Measurements from ENCODE around the gene AKT3. TPM values are rescaled to one million over a fixed set of nuclear protein-coding genes. Genes with fewer than 3 reads are reported as not detected.

AKT3 gene
- total RNA-seq, 1 experiment from 2014 or later = 18.7 TPM

DNA sequence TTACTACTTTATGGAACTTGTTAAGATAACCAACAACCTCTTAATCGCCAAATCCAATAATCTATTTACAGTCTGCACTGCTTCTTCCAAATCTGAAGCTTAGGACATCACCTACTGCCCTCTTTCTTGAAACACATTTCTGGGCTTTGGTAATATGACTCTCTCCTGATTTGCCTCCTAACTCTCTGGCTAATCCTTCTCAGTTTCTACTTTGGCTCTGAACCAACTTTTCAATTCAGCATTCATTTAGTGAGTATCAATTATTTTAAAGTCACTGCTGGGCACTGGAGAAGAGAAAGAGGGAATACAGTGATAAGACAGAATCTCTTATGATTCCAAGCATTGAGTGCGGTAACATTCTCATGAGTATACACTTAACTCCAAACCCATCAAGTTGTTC is 275.0 kb downstream of the AKT3 start:
- Histone ChIP-seq H3K4me3 (ENCODE audit: low read length) (no peak overlapping the region), H2AFZ (ENCODE audit: low read length) (no peak overlapping the region), H3K9ac (ENCODE audit: low read length) (no peak overlapping the region), H4K20me1 (ENCODE audit: low read length) (no peaks in the 10 kb centered on the region), H3K4me2 (ENCODE audit: low read length) (no peak overlapping the region), H3K9me3 (ENCODE audit: low read length) (no peaks in the 10 kb centered on the region), H3F3A (ENCODE audit: low read length, unreplicated experiment) (no peaks in the 10 kb centered on the region), H3K9me2 (replicated peaks; ENCODE audit: low read length) (no peaks in the 10 kb centered on the region), H3K27ac (ENCODE audit: low read length) (no peak overlapping the region), H3K4me1 (ENCODE audit: insufficient read depth, low read length) (no peaks in the 10 kb centered on the region), H3K27me3 (ENCODE audit: low read length) (no peaks in the 10 kb centered on the region), H3K79me2 (ENCODE audit: low read length) (no peaks in the 10 kb centered on the region), H3K36me3 (ENCODE audit: low read depth, low read length) (no peaks in the 10 kb centered on the region)
- intact Hi-C loops (cut with micrococcal nuclease) = no loop called here
- TF ChIP-seq EZH2 (IDR thresholded peaks at IDR 0.05; ENCODE audit: low read length, unreplicated experiment) = no peak
- TF ChIP-seq, protein P1, sequence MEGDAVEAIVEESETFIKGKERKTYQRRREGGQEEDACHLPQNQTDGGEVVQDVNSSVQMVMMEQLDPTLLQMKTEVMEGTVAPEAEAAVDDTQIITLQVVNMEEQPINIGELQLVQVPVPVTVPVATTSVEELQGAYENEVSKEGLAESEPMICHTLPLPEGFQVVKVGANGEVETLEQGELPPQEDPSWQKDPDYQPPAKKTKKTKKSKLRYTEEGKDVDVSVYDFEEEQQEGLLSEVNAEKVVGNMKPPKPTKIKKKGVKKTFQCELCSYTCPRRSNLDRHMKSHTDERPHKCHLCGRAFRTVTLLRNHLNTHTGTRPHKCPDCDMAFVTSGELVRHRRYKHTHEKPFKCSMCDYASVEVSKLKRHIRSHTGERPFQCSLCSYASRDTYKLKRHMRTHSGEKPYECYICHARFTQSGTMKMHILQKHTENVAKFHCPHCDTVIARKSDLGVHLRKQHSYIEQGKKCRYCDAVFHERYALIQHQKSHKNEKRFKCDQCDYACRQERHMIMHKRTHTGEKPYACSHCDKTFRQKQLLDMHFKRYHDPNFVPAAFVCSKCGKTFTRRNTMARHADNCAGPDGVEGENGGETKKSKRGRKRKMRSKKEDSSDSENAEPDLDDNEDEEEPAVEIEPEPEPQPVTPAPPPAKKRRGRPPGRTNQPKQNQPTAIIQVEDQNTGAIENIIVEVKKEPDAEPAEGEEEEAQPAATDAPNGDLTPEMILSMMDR (conservative IDR thresholded peaks at IDR 0.05; ENCODE audit: low read depth, low read length) = no peak
- TF ChIP-seq EZH2phosphoT487 (IDR thresholded peaks at IDR 0.05; ENCODE audit: borderline replicate concordance, low read length) = no peak
- BruUV-seq (replicated peaks) = no TSS peak
- ATAC-seq = no peak
- no peak for DNase-seq
- ChIA-PET POLR2A (ENCODE audit: unreplicated experiment) (no interaction called here), CTCF (no interaction called here)

DNA sequence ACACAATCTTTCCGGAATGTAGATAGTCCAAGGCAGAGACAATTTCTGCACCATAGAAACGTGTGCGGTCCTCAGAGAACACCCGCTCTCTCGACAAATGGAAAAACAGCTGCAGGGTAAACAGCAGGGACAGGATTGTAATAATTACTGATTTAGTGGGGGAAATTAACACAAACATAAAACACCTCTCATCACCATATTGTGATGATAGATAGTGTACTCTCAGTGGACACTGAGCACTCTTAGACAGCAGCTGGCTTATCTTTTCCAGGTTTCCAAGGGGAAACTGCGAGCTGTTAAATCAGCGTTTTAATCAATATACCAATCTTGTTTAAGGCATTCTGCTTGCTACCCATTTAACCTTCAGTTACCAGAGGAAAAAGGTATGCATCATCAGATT is 277.1 kb downstream of the AKT3 start:
- Histone ChIP-seq H3K9ac (ENCODE audit: low read length) (no peak overlapping the region), H3K27me3 (ENCODE audit: low read length) (no peaks in the 10 kb centered on the region), H3F3A (ENCODE audit: low read length, unreplicated experiment) (no peaks in the 10 kb centered on the region), H2AFZ (ENCODE audit: low read length) (no peak overlapping the region), H3K27ac (ENCODE audit: low read length) (no peak overlapping the region), H3K4me3 (ENCODE audit: low read length) (no peak overlapping the region), H3K4me2 (ENCODE audit: low read length) (no peak overlapping the region), H3K9me2 (replicated peaks; ENCODE audit: low read length) (no peaks in the 10 kb centered on the region), H3K79me2 (ENCODE audit: low read length) (no peaks in the 10 kb centered on the region), H3K36me3 (ENCODE audit: low read depth, low read length) (no peaks in the 10 kb centered on the region), H4K20me1 (ENCODE audit: low read length) (no peaks in the 10 kb centered on the region), H3K9me3 (ENCODE audit: low read length) (no peaks in the 10 kb centered on the region), H3K4me1 (ENCODE audit: insufficient read depth, low read length) (no peaks in the 10 kb centered on the region)
- DNase-seq = no peak
- BruUV-seq (replicated peaks) = no TSS peak
- no peak for TF ChIP-seq EZH2 (IDR thresholded peaks at IDR 0.05; ENCODE audit: low read length, unreplicated experiment)
- TF ChIP-seq, protein P1 (conservative IDR thresholded peaks at IDR 0.05; ENCODE audit: low read depth, low read length) = no peak
- TF ChIP-seq EZH2phosphoT487 (IDR thresholded peaks at IDR 0.05; ENCODE audit: borderline replicate concordance, low read length) = no peak
- CTCF ChIA-PET = no interaction called here
- POLR2A ChIA-PET (ENCODE audit: unreplicated experiment) = no interaction called here
- intact Hi-C loops (cut with micrococcal nuclease) = no loop called here
- ATAC-seq = no peak

DNA sequence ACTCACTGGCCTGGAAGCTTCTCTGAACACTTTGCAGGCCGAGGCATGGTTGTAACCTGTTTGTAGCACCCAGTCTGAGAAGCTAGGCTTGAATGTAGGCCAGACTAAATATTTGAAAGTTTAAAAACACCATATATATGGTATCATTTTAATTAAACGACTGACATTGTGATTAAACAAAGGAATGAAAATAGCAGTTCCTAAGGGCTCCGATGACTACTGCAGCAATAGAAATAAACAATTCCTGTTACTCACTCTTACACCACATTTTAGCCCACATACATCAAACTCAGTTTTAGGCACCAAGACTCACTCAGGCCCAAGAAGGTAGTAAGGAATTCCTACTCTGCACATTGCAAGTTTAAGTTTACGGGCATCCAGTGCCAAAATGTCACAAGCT is 281.2 kb downstream of the AKT3 start:
- ChIA-PET POLR2A (ENCODE audit: unreplicated experiment) (no interaction called here), CTCF (no interaction called here)
- Histone ChIP-seq H3K27ac (ENCODE audit: low read length) (no peak overlapping the region), H2AFZ (ENCODE audit: low read length) (no peak overlapping the region), H3K4me2 (ENCODE audit: low read length) (no peak overlapping the region), H3K36me3 (ENCODE audit: low read depth, low read length) (no peaks in the 10 kb centered on the region), H3K27me3 (ENCODE audit: low read length) (no peaks in the 10 kb centered on the region), H3K9ac (ENCODE audit: low read length) (no peak overlapping the region), H3K4me1 (ENCODE audit: insufficient read depth, low read length) (no peaks in the 10 kb centered on the region), H4K20me1 (ENCODE audit: low read length) (no peaks in the 10 kb centered on the region), H3K9me3 (ENCODE audit: low read length) (no peaks in the 10 kb centered on the region), H3K79me2 (ENCODE audit: low read length) (no peaks in the 10 kb centered on the region), H3K4me3 (ENCODE audit: low read length) (no peak overlapping the region), H3K9me2 (replicated peaks; ENCODE audit: low read length) (no peaks in the 10 kb centered on the region), H3F3A (ENCODE audit: low read length, unreplicated experiment) (no peaks in the 10 kb centered on the region)
- no peak for DNase-seq
- BruUV-seq (replicated peaks) = no TSS peak
- TF ChIP-seq EZH2phosphoT487 (IDR thresholded peaks at IDR 0.05; ENCODE audit: borderline replicate concordance, low read length) (no peak), EZH2 (IDR thresholded peaks at IDR 0.05; ENCODE audit: low read length, unreplicated experiment) (no peak)
- TF ChIP-seq, protein P1 (conservative IDR thresholded peaks at IDR 0.05; ENCODE audit: low read depth, low read length) = no peak
- peak; percentile 42 for ATAC-seq
- intact Hi-C loops (cut with micrococcal nuclease) = no loop called here
